GM13977 (cell line): ENCODE measurements around the gene PCF11.
A peak's percentile ranks its signal among the peaks of the same experiment; 100 is the strongest.

Source experiments
- DNase-seq: peaks from one replicate; pipeline ENCODE4 v3.0.0; 2012; ENCODE audit warnings: low spot score
- CTCF ChIP-seq: IDR thresholded peaks from 2 replicates; pipeline ENCODE4 v1.5.1; 2012; ENCODE audit warnings: mild to moderate bottlenecking, control low read depth; ENCODE audit not compliant: insufficient read depth; ENCODE audit errors: extremely low read depth, missing control alignments
- in situ Hi-C: fragments of 300-500 bp; cut with MboI; formaldehyde crosslinking; loops from one replicate; pipeline ENCODE4 v1.12.0; 2022; ENCODE audit warnings: low sequenced_read_pairs, low pct_unique_long_range_greater_than_20kb, mixed read lengths, inconsistent platforms; ENCODE audit not compliant: unreplicated experiment

The PCF11 gene

GRCh38 chr11:83158965-83159901 is 2.3 kb downstream of the PCF11 start:
- no peak for TF ChIP-seq CTCF
- no peak for DNase-seq
- in situ Hi-C loops, result no loop called here

GRCh38 chr11:83159902-83160865 is 3.3 kb downstream of the PCF11 start:
- no peak for DNase-seq
- no peak for TF ChIP-seq CTCF
- in situ Hi-C loops, result no loop called here

DNA sequence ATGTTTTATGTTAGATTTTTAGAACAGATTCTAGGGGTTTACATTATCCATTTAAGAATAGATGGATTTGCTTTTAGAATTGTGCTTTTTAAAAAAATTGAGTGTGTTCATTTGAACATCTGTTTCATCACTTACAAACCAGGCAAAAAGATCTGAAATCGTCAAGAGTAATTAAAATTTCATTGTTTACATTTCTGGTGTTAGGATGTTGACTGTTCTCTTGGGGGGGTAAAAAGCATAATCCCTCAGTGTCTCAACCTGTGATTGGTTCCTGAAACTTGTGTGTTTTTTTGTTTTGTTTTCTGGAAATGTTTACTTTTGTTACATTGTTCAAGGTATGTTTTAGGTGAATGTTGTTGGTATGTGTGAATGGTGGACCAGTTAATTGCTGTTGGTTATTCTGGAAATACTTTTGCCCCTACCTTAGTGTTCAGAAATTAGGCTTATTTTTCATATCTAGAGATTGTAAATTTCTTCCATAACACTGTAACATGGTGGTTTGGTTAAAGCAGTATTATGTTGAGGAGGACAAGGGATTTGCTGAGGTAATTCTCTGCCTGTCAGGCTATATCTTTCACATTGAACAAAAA is 4.8 kb downstream of the PCF11 start:
- no peak for TF ChIP-seq CTCF
- in situ Hi-C loops, result no loop called here
- DNase-seq, result no peak

- no peak for TF ChIP-seq CTCF
- in situ Hi-C loops, result no loop called here
- peak; percentile 33 for DNase-seq
Measured at GRCh38 chr11:83162377-83162776, 5.4 kb downstream of the PCF11 start.

DNA sequence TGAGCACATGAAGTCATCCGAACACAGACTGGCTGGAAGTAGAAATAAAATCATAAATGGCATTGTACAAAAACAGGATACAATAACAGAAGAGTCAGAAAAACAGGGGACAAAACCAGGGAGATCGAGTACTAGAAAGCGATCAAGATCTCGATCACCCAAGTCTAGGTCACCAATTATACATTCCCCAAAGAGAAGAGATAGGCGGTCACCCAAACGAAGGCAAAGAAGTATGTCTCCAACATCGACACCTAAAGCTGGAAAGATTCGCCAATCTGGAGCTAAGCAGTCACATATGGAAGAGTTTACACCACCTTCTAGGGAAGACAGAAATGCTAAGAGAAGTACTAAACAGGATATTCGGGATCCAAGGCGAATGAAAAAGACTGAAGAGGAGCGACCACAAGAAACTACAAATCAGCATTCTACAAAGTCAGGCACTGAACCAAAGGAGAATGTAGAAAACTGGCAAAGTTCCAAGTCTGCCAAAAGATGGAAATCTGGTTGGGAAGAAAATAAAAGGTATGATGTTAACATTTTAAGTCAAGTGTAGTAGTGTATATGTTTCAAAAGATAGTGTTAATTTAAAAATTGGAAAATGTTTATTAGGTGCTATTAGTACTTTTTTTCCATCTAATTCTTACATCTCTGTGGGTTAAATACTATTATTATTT is 9.4 kb downstream of the PCF11 start:
- no peak for TF ChIP-seq CTCF
- in situ Hi-C loops, result no loop called here

DNA sequence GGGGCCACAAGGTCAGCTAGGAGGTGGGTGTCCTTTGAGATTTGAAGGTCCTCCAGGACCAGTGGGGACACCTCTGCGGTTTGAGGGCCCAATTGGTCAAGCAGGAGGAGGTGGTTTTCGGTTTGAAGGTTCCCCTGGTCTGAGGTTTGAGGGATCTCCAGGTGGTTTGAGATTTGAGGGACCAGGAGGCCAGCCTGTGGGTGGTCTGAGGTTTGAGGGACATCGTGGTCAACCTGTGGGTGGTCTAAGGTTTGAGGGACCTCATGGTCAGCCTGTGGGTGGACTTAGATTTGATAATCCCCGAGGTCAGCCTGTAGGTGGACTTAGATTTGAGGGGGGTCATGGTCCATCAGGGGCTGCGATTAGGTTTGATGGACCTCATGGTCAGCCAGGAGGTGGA is 11.8 kb downstream of the PCF11 start:
- no peak for DNase-seq
- in situ Hi-C loops, result no loop called here
- TF ChIP-seq CTCF, result no peak

More for the DNA sequence above, 9.4 kb downstream of the PCF11 start:
- DNase-seq, result no peak
